Sigmoid colon (tissue), 4 donors: ENCODE measurements around the gene YWHAG.

Experiments used
- CTCF ChIP-seq, 4 experiments: fragments of 450-650 bp in 3 of 4; fragments of 200-600 bp in 1 of 4; IDR thresholded peaks; one replicate each; pipeline ENCODE4 v1.5.1; 2016 to 2019; ENCODE audit warnings: antibody characterized with exemption in 4 of 4, mild to moderate bottlenecking in 3 of 4, moderate library complexity in 2 of 4
- POLR2AphosphoS5 ChIP-seq, 4 donors: sonication (generic); formaldehyde crosslinking; IDR thresholded peaks; one replicate each; pipeline ENCODE4 v1.6.1; 2017; ENCODE audit warnings: antibody characterized with exemption in 4 of 4

GRCh38 chr7:76330261-76330660, 28.5 kb downstream of the YWHAG start:
- TF ChIP-seq CTCF (IDR thresholded peaks at IDR 0.05) (no peak), POLR2AphosphoS5 (IDR thresholded peaks at IDR 0.05) (no peak)
